GM19351 (cell line): ENCODE measurements around the gene CASP3.

Experiments
- ATAC-seq: cut with Tn5 transposase; IDR thresholded peaks from one replicate; pipeline ENCODE4 v1.9.1; 2021; ENCODE audit warnings: mild to moderate bottlenecking, moderate library complexity; ENCODE audit not compliant: unreplicated experiment

The CASP3 gene

GRCh38 chr4:184649026-184649970 lies at the start of gene CASP3, which contains the start of gene PRIMPOL:
Gene CASP3, minus strand, starts transcription at chr4:184649447. Its CDS starts 10,994 bp downstream, at chr4:184638453.
Gene PRIMPOL, plus strand, starts transcription at chr4:184649738. Its CDS starts 7,403 bp downstream, at chr4:184657141.
- ATAC-seq, result peak; percentile 80

GRCh38 chr4:184697956-184698355 lies 48.7 kb upstream of the CASP3 start:
- ATAC-seq, result no peak

GRCh38 chr4:184695178-184695896 lies 46.1 kb upstream of the CASP3 start:
- ATAC-seq, result no peak

- no peak for ATAC-seq
Measured at GRCh38 chr4:184694412-184694956, 45.2 kb upstream of the CASP3 start.

GRCh38 chr4:184693056-184693455 lies 43.8 kb upstream of the CASP3 start:
- no peak for ATAC-seq

GRCh38 chr4:184689681-184690080 lies 40.4 kb upstream of the CASP3 start:
- ATAC-seq, result no peak

DNA sequence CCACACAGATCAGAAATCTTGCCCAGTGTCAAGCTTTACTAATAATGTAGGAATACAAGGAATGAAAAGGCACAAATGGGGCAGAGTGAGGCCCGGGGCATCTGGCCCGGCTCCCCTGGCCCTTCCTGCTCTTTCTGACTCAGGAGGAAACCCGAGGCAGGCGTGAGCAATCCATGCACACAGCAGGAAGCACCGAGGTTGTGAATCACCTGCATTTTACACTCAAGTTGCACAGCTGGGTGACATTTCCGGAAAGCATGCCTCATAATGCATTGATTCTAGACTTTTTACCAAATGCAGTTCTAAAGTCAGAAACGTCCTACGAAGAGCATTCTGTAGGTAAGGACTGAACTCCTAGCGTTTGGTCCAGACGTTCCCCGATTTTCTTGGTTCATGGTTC lies 39.2 kb upstream of the CASP3 start:
- no peak for ATAC-seq

DNA sequence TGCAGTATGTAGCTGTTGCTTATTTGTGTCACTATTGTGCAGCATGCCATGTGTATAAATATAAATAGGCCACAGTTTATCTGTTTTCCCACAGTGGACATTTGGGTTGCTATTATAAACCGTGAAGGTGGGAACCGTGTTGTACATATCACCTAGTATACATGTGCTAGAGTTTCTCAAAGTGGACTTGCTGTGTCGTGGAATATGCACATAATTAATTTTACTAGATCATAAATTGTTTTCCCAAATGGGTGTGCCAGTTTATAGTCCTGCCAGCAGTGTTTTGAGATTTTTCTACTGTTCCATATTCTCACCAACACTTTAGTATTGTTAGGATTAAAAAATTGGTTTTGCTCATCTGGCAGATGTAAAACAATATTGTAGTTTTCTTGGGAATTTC lies 38.8 kb upstream of the CASP3 start:
- ATAC-seq, result no peak

DNA sequence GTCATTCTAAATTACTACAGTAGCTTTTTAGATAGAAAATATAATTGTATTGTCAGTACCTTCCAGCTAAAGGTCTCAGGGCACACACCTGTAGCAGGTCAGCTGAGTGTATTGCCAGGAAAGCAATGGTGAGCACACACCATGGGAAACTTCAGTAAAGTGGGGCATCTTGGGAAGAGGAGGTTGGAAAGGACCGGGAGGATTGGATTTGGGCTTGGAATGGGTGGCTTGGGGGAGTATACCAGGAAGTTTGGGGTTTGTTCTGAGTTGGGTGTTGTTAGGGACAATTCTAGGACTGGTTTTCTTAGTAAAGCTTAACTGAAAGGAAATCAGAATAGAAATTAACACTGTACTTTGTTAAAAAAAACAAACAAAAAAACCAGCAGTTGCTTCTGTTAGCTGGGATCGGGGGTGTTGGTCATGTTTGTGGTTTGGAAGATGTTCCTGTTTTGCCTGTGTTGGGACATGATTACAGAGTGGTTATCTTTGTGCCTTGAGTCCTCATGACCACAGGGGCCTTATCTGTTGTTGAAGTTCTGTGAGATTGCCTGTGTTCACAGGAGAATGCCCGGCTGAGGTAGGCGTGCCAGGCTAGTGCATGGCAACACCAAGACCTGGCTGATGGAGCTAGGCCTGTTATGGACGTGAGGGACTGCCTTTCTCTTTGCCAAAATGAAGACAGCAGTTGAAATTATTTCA lies 35.4 kb upstream of the CASP3 start:
- no peak for ATAC-seq

DNA sequence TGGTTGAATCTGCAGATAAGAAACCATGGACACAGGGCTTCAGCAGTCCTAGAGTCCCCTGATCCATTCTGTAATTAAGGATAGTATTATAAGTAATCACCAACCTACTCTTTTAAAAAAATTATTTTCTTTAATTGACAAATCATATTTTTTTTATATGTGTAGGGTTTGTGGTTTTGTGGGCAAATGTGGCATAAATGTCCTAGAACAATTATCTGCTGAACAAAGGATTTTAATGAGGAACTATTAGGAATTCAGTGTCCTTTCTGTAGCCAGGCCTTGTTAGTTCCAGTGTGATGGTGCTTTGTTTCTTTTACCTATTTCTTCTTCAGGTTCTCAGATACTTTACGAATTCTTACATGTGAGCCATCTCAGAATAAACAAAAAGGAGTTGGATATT lies 32.7 kb upstream of the CASP3 start:
- no peak for ATAC-seq

- ATAC-seq, result no peak
Measured at GRCh38 chr4:184680698-184681097, 31.5 kb upstream of the CASP3 start.

DNA sequence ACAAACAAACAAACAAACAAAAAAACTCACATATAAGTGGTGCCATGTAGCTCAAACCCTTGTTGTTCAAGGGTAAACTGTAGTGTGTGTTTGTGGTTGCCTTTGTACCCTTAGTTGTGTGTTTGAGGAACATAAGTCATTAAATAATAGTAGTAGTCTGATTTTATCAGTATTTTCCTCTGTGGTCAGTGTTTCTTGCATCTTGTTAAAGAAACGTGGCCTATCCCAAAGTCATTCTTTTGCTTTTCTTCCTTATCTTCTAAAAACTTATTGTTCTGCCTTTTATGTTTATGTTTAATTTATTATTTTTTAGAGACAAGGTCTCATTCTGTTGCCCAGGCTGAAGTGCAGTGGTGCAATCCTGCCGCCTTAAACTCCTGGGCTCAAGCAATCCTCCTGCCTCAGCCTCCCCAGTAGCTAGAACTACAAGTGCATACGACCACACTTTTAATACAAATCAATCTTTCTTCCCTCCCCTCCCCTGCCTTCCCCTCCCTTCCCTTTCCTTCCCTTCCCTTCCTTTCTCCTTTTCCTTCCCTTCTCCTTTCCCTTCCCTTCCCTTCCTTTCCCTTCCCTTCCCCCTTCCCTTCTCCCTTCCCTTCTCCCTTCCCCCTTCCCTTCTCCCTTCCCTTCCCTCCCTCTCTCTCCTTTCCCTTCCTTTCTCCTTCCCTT lies 26.7 kb upstream of the CASP3 start:
- ATAC-seq, result no peak

GRCh38 chr4:184675018-184675417 lies 25.8 kb upstream of the CASP3 start:
- ATAC-seq, result no peak

- no peak for ATAC-seq
Measured at GRCh38 chr4:184674011-184674410, 24.8 kb upstream of the CASP3 start.

DNA sequence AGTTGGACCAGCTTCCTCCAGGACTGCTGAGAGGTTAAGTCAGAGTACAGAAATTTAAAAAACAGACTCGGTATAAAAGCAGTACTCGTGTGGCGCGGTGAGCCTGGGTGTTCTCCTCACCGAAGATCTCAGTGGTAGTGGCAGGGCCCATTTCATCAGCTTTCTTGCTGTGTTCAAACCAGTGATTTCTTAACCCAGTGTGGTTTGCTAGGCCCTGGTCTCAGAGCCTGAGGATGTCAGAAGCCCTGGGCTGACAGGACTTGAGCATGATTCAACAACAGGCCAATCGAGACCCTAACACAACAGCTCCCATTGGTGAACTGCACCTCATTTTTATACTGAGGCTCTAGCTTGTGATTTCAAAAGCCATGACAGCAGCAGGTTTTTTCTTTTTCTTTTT lies 23.5 kb upstream of the CASP3 start:
- no peak for ATAC-seq

DNA sequence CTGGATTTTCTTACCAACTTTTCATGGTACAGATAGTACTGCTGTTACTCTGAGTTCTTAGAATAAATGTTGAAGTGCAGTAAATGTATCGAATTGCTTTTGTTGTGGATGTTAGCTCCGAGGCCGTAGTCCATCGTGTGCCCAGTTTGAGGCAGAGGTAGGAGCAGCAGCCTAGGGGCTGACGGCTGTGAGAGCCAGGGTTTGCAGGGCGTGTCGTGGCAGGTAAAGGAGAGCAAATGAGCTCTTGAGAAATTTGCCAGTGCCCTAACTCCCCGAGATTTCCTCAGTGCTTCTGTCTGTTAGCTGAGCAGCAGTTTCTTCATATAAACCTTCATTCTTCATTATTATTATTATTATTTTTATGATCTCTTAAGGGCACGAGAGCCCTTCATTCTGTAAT lies 21.9 kb upstream of the CASP3 start:
- no peak for ATAC-seq

- no peak for ATAC-seq
Measured at GRCh38 chr4:184669251-184669650, 20.0 kb upstream of the CASP3 start.

- ATAC-seq, result no peak
Measured at GRCh38 chr4:184668511-184669114, 19.4 kb upstream of the CASP3 start.

GRCh38 chr4:184668096-184668495 lies 18.8 kb upstream of the CASP3 start:
- ATAC-seq, result no peak

DNA sequence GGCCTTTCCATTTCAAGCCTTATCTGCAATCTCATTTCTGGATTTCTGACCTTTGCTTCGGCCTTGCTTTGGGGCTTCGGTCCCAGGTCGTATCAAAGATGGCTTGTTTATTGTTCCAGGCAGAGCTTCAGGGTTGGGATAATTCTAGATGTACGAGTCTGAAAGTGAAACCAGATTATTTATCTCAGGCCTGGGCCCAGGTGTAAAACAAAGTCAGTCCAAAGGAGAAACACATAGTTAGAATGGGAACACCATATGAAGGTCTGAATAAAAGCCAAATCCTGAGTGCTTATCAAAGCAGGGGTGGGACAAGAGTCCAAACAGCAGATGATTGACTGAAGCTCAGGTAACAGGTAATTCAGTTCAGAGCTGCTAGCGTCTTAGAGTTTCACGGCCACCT lies 17.4 kb upstream of the CASP3 start:
- no peak for ATAC-seq
